Measurements from ENCODE around the gene ANKRD16. TPM values are rescaled to one million over a fixed set of nuclear protein-coding genes. Genes with fewer than 3 reads are reported as not detected.
"Not testable (repeated sequence)": the region's sequence is repeated elsewhere in the genome, so short reads cannot be mapped to it uniquely, and the experiment has no call there.

Gene ANKRD16
- total RNA-seq, 1 donor from 2014 or later: 15.2 TPM

GRCh38 chr10:5910323-5911100 lies 20.8 kb upstream of the ANKRD16 start:
- no peak overlapping the region for H3K27ac Mint-ChIP-seq
- peaks cover 63% of the 10 kb centered on the region for H3K36me3 Mint-ChIP-seq

GRCh38 chr10:5908676-5909075 lies 19.0 kb upstream of the ANKRD16 start:
- H3K27me3 Mint-ChIP-seq (ENCODE audit: low read depth); H3K4me3 Mint-ChIP-seq; H3K4me1 Mint-ChIP-seq; H3K9me3 Mint-ChIP-seq; DNase-seq (ENCODE audit: low spot score in 2 of 2, unreplicated experiment in 2 of 2): not testable (repeated sequence)
- Mint-ChIP-seq H3K36me3 (peaks cover 61% of the 10 kb centered on the region), H3K27ac (peak overlapping the region; percentile 33)

More at GRCh38 chr10:5910323-5911100, 20.8 kb upstream of the ANKRD16 start:
- no peak for TF ChIP-seq CTCF (IDR thresholded peaks at IDR 0.05; ENCODE audit: unreplicated experiment)
- H3K27me3 Mint-ChIP-seq (ENCODE audit: low read depth): no peaks in the 10 kb centered on the region
- no peaks in the 10 kb centered on the region for H3K9me3 Mint-ChIP-seq
- H3K4me3 Mint-ChIP-seq: no peak overlapping the region
- DNase-seq (ENCODE audit: low spot score in 2 of 2, unreplicated experiment in 2 of 2): no peak
- H3K4me1 Mint-ChIP-seq: peaks cover 8% of the 10 kb centered on the region

GRCh38 chr10:5906651-5907050 lies 17.0 kb upstream of the ANKRD16 start:
- Mint-ChIP-seq H3K36me3 (peaks cover 52% of the 10 kb centered on the region), H3K9me3 (no peaks in the 10 kb centered on the region), H3K27me3 (ENCODE audit: low read depth) (no peaks in the 10 kb centered on the region), H3K4me3 (no peak overlapping the region), H3K27ac (no peak overlapping the region), H3K4me1 (peaks cover 8% of the 10 kb centered on the region)
- DNase-seq (ENCODE audit: low spot score in 2 of 2, unreplicated experiment in 2 of 2): no peak
- TF ChIP-seq CTCF (IDR thresholded peaks at IDR 0.05; ENCODE audit: unreplicated experiment): no peak

GRCh38 chr10:5905854-5906507 lies 16.3 kb upstream of the ANKRD16 start:
- no peaks in the 10 kb centered on the region for H3K27me3 Mint-ChIP-seq (ENCODE audit: low read depth)

GRCh38 chr10:5904227-5904626 lies 14.5 kb upstream of the ANKRD16 start:
- Mint-ChIP-seq H3K4me1 (peaks cover 8% of the 10 kb centered on the region), H3K4me3 (no peak overlapping the region), H3K27me3 (ENCODE audit: low read depth) (no peaks in the 10 kb centered on the region), H3K27ac (no peak overlapping the region), H3K9me3 (no peaks in the 10 kb centered on the region), H3K36me3 (peaks cover 39% of the 10 kb centered on the region)
- no peak for TF ChIP-seq CTCF (IDR thresholded peaks at IDR 0.05; ENCODE audit: unreplicated experiment)
- no peak for DNase-seq (ENCODE audit: low spot score in 2 of 2, unreplicated experiment in 2 of 2)

More at GRCh38 chr10:5905854-5906507, 16.3 kb upstream of the ANKRD16 start:
- TF ChIP-seq CTCF (IDR thresholded peaks at IDR 0.05; ENCODE audit: unreplicated experiment): no peak
- DNase-seq (ENCODE audit: low spot score in 2 of 2, unreplicated experiment in 2 of 2): no peak
- Mint-ChIP-seq H3K4me3 (no peak overlapping the region), H3K9me3 (no peaks in the 10 kb centered on the region), H3K27ac (no peak overlapping the region), H3K36me3 (peaks cover 48% of the 10 kb centered on the region), H3K4me1 (peaks cover 8% of the 10 kb centered on the region)

GRCh38 chr10:5903563-5903962 lies 13.9 kb upstream of the ANKRD16 start:
- Mint-ChIP-seq H3K9me3 (no peaks in the 10 kb centered on the region), H3K4me1 (peaks cover 5% of the 10 kb centered on the region), H3K27ac (no peak overlapping the region), H3K27me3 (ENCODE audit: low read depth) (no peaks in the 10 kb centered on the region), H3K4me3 (no peak overlapping the region), H3K36me3 (peaks cover 35% of the 10 kb centered on the region)
- no peak for TF ChIP-seq CTCF (IDR thresholded peaks at IDR 0.05; ENCODE audit: unreplicated experiment)
- no peak for DNase-seq (ENCODE audit: low spot score in 2 of 2, unreplicated experiment in 2 of 2)

Measured in mesothelial cell of epicardium (in vitro differentiated cells).